ENCODE results near the gene FAAP100.

The FAAP100 gene

GRCh38 chr17:81517339-81518112 lies 34.6 kb downstream of the FAAP100 start:
- TF ChIP-seq CTCF (conservative IDR thresholded peaks at IDR 0.05; ENCODE audit: low read depth, low read length), result no peak
- no peak overlapping the region for H3K4me3 ChIP-seq (ENCODE audit: low read length)
- no peak for DNase-seq (ENCODE audit: low read depth)

- H3K4me3 ChIP-seq (ENCODE audit: low read length), result peak overlapping the region; percentile 77
- no peak for TF ChIP-seq CTCF (conservative IDR thresholded peaks at IDR 0.05; ENCODE audit: low read depth, low read length)
Measured at GRCh38 chr17:81517009-81517338, 35.2 kb downstream of the FAAP100 start.

GRCh38 chr17:81516439-81516838 lies 35.7 kb downstream of the FAAP100 start:
- no peak for TF ChIP-seq CTCF (conservative IDR thresholded peaks at IDR 0.05; ENCODE audit: low read depth, low read length)
- H3K4me3 ChIP-seq (ENCODE audit: low read length), result peak overlapping the region; percentile 77
- no peak for DNase-seq (ENCODE audit: low read depth)

More at GRCh38 chr17:81517009-81517338, 35.2 kb downstream of the FAAP100 start:
- DNase-seq (ENCODE audit: low read depth), result no peak

- DNase-seq (ENCODE audit: low read depth), result no peak
- peak overlapping the region; percentile 77 for H3K4me3 ChIP-seq (ENCODE audit: low read length)
- TF ChIP-seq CTCF (conservative IDR thresholded peaks at IDR 0.05; ENCODE audit: low read depth, low read length), result no peak
Measured at GRCh38 chr17:81515530-81516041, 36.6 kb downstream of the FAAP100 start.

- no peak for DNase-seq (ENCODE audit: low read depth)
- peak overlapping the region; percentile 77 for H3K4me3 ChIP-seq (ENCODE audit: low read length)
- no peak for TF ChIP-seq CTCF (conservative IDR thresholded peaks at IDR 0.05; ENCODE audit: low read depth, low read length)
Measured at GRCh38 chr17:81514739-81515529, 37.2 kb downstream of the FAAP100 start.

GRCh38 chr17:81514489-81514738 lies 37.7 kb downstream of the FAAP100 start:
- no peak for TF ChIP-seq CTCF (conservative IDR thresholded peaks at IDR 0.05; ENCODE audit: low read depth, low read length)
- DNase-seq (ENCODE audit: low read depth), result no peak
- H3K4me3 ChIP-seq (ENCODE audit: low read length), result peak overlapping the region; percentile 57

Data from retinal pigment epithelial cell (primary cell).